ENCODE results near the gene COMMD9.

The COMMD9 gene

DNA sequence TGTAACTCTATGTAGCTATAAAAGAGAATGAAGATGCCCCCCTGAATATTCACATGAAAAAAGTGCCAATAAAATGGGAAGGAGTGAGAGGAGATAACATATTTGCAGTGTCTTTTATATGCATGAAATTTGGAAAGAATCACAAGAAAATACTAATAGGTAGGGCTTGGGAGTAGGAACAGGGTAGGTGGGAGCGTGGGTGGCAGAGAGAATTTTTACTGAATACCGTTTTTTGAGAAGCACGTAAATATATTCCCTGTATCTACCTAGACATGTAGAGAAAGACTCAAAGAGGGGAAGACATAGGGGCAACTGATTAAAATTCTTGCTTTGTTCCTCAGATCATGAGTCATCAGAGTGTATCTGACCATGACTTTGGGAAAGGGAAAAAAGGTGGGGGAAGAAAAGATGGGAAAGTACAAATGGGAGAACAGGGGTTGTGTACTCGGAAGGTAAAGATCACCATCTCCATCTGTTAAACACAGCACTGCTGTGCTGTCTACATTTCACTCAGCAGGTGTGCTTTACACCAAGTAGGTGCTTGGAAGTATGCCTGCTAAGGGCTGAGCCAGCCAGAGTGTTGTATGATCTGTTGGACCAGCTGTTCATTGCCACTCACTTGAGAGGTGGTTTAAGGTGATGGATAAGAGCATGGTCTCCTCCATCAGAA lies 22.8 kb upstream of the COMMD9 start:
- no peak for TF ChIP-seq POLR2A (IDR thresholded peaks at IDR 0.05; ENCODE audit: low read depth, low read length)
- DNase-seq (ENCODE audit: insufficient read length, low spot score) (no peak), FAIRE-seq (no peak)

DNA sequence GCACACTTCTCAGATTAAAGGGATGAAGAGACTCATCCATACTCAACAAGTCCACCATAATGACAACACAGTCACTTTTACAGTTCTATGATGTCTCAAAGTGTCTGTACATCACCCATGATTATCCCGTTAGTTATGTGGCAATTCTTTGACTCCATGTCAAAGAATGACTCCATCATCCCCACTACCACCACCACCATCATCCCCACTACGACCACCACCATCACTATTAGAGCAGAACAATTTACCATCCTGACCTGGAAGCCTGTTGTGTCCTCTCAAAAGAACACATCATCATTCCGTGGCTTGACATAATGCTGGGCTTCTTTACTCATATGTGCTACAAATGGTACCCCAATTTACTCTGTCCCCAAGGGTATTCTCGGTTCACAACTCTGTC lies 20.6 kb upstream of the COMMD9 start:
- no peak for FAIRE-seq
- no peak for DNase-seq (ENCODE audit: insufficient read length, low spot score)
- no peak for TF ChIP-seq POLR2A (IDR thresholded peaks at IDR 0.05; ENCODE audit: low read depth, low read length)

DNA sequence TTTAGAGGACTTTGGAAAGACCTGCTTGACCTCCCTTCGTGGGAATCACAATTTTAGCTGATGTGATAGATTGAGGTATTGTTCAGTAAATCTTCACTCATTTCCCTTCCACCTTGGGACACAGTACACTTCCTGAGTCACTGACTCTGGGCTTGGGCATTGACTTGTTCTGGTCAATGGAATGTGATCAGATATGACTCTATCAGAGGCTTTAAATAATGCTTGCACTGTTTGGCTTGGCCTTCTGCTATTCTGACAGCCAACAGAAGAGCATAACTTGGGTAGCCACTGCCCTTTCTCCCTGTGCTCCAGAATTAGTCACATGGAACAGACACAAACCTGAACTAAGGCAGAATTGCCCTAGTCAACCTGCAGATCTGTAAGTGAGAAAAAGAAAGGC lies 19.4 kb upstream of the COMMD9 start:
- no peak for DNase-seq (ENCODE audit: insufficient read length, low spot score)
- no peak for FAIRE-seq
- TF ChIP-seq POLR2A (IDR thresholded peaks at IDR 0.05; ENCODE audit: low read depth, low read length), result no peak

DNA sequence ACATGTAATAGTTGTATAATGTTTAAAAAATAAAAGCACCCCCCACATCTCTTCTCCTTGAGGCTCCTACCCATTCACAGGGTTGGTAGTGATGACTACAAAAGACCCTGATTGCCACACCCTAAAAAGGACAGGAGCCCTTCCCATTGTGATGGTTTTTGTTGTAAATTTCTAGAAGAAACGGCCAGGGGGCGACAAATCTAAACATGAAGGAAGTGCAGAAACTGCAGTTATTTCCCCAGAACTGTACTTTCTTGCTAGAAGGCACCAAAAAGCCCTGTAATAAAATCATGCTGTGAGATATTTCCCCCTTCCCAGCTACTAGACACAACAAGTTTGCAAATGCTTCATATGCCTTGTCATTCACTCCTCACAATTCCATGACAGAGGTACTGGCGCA lies 17.7 kb upstream of the COMMD9 start:
- DNase-seq (ENCODE audit: insufficient read length, low spot score) (no peak), FAIRE-seq (no peak)
- no peak for TF ChIP-seq POLR2A (IDR thresholded peaks at IDR 0.05; ENCODE audit: low read depth, low read length)

DNA sequence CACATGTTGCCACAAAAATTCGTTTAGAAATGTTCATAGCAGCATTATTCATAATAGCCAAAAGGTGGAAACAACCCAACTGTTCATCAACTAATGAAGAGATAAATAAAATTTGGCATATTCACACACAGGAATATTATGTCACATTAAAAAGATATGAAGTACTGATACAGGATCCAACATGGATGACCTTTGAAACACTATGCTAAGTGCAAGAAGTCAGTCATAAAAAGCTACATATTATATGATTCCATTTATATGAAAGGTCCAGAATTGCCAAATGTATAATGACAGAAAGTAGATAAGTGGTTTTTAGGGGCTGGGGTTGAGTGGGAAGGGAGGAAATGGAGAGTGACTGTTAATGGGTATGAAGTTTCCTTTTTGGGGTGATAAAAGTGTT lies 15.8 kb upstream of the COMMD9 start:
- no peak for FAIRE-seq
- no peak for TF ChIP-seq POLR2A (IDR thresholded peaks at IDR 0.05; ENCODE audit: low read depth, low read length)
- no peak for DNase-seq (ENCODE audit: insufficient read length, low spot score)

DNA sequence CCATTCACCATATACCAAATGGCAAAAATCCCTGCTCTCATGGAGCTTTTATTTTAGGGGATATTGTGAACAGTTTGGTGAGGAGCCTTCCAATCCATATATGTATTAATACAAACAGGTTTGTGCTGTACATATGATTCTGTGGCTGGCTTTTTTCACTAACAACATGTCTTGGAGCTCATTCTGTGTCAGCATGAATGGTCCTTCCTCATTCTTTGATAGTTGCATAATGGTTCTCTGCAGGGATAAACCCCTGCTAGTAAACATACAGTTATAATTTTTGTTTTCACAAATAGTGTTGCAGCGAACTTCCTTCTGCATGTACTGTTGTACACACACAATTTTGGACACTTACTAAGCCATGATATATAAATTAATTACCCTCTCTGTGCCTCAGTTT lies 15.1 kb upstream of the COMMD9 start:
- no peak for TF ChIP-seq POLR2A (IDR thresholded peaks at IDR 0.05; ENCODE audit: low read depth, low read length)
- FAIRE-seq (no peak), DNase-seq (ENCODE audit: insufficient read length, low spot score) (no peak)

- FAIRE-seq (no peak), DNase-seq (ENCODE audit: insufficient read length, low spot score) (no peak)
- no peak for TF ChIP-seq POLR2A (IDR thresholded peaks at IDR 0.05; ENCODE audit: low read depth, low read length)
Measured at GRCh38 chr11:36300650-36301049, 11.4 kb upstream of the COMMD9 start.

- DNase-seq (ENCODE audit: insufficient read length, low spot score), result no peak
- no peak for FAIRE-seq
- TF ChIP-seq POLR2A (IDR thresholded peaks at IDR 0.05; ENCODE audit: low read depth, low read length), result no peak
Measured at GRCh38 chr11:36296884-36297543, 7.8 kb upstream of the COMMD9 start.

DNA sequence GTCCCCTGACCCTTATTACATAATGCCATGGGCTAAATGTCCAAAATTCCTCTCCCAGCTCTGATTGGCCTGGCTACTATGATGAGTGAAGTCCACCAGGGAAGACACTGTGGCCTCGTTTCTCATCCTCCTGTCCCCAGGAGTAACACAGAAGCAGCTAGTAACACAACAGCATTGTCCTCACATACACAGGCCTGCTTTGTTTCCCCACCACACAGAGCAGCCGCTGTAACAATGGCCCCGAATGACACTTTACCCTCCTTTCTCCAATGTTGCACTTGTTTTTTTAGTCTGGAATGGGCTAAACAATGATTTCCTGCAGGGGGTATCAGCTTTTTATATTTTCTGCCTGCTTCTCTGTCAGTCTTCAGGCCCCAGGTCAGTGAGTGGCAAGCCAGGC lies 6.7 kb upstream of the COMMD9 start, which contains the start of gene PRR5L:
TSS of gene PRR5L (plus strand) at position 363 of the 400 bp plus-strand sequence. CDS start 104,834 bp downstream, outside the sequence.
- TF ChIP-seq POLR2A (IDR thresholded peaks at IDR 0.05; ENCODE audit: low read depth, low read length), result no peak
- DNase-seq (ENCODE audit: insufficient read length, low spot score), result no peak
- no peak for FAIRE-seq

GRCh38 chr11:36292311-36292722 lies 3.1 kb upstream of the COMMD9 start:
- no peak for TF ChIP-seq POLR2A (IDR thresholded peaks at IDR 0.05; ENCODE audit: low read depth, low read length)
- FAIRE-seq (no peak), DNase-seq (ENCODE audit: insufficient read length, low spot score) (peak; percentile 32)

- no peak for FAIRE-seq
- DNase-seq (ENCODE audit: insufficient read length, low spot score), result no peak
- no peak for TF ChIP-seq POLR2A (IDR thresholded peaks at IDR 0.05; ENCODE audit: low read depth, low read length)
Measured at GRCh38 chr11:36288442-36289225, 590 bp downstream of the COMMD9 start.

- FAIRE-seq, result no peak
Measured at GRCh38 chr11:36282926-36283325, 6.3 kb downstream of the COMMD9 start.

GRCh38 chr11:36281850-36282249 lies 7.4 kb downstream of the COMMD9 start:
- no peak for TF ChIP-seq POLR2A (IDR thresholded peaks at IDR 0.05; ENCODE audit: low read depth, low read length)
- DNase-seq (ENCODE audit: insufficient read length, low spot score) (no peak), FAIRE-seq (no peak)

More at GRCh38 chr11:36282926-36283325, 6.3 kb downstream of the COMMD9 start:
- no peak for TF ChIP-seq POLR2A (IDR thresholded peaks at IDR 0.05; ENCODE audit: low read depth, low read length)
- DNase-seq (ENCODE audit: insufficient read length, low spot score), result no peak

GRCh38 chr11:36280531-36280930 lies 8.7 kb downstream of the COMMD9 start:
- no peak for DNase-seq (ENCODE audit: insufficient read length, low spot score)
- no peak for FAIRE-seq
- TF ChIP-seq POLR2A (IDR thresholded peaks at IDR 0.05; ENCODE audit: low read depth, low read length), result no peak

Data from H54 (cell line).